A172 (cell line): Measurements from ENCODE around the gene CHIT1. TPM values are rescaled to one million over a fixed set of nuclear protein-coding genes. Genes with fewer than 3 reads are reported as not detected.
A peak's percentile ranks its signal among the peaks of the same experiment; 100 is the strongest.
"Not testable (repeated sequence)": the region's sequence is repeated elsewhere in the genome, so short reads cannot be mapped to it uniquely, and the experiment has no call there.

Experiments
- DNase-seq: peaks from one replicate; pipeline ENCODE4 v3.0.0-alpha.2; 2015; ENCODE audit warnings: low spot score
- total RNA-seq: library from RNA; depleted of rRNA; stranded (reverse); fragments of >200 nt; shearing (Covaris generic); gene quantifications from 2 replicates; pipeline ENCODE4 v1.2.3, GENCODE V29; 2014; rRNA removed

The CHIT1 gene
- 0.14 TPM in 1 of 2 replicates, not detected in the other for total RNA-seq

DNA sequence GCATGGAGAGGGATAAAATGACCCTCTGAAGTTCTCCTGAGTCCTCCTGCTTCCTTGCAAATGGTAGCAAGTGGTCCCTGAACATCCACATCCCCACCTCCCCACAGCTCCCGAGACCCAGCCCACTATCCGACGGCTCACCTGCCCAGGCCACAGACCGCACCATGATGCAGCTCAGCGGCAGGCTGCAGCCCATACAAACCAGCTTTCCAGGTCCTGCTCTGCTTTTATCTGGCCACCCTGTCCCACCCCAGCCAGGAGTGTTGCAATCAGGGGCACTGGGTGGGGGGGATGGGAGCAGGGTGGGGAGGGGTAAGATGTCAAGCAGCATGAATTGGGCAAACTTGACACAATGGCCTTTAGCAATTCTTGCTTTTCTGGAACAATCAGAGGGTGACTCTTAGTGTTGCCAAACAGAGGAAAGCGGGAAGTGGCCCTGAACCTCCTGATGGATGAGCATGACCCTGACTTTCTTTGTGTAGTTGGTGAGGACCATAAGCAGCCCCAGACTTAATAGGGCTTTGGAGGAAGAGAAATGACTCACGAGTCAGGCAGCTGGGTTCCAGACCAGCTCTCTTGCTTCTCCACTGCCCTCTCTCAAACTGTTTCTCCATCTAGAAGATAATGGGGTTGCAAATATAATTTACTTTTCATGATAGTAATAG lies at the start of gene CHIT1:
Gene CHIT1 (minus strand): TSS at position 203 of the 665 bp plus-strand sequence. CDS start 37 bp downstream, at position 166.
- no peak for DNase-seq

DNA sequence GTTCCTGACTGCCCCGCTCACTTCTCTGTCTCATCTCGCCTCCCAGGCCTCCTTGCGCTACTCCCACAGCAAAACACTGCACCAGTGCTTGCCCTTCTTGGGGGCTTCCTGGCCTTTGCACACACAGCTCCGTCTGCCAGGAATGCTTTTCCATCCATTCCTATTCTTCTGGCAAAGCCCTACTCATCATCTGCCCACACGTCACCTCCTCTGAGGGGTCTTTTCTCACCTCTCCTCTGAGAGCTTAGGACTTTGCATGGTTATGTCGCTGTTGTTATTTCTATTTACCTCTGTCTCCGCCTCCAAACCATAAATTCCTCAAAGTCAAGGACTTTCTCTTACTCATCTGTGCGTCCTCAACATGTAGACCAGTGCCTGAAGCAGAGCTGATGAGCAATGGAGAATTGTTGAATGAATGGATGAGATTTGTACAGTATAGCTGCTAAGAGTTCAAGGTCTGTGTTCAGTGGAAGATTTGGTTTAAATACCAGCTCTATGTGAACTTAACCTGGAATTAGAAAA lies 49.5 kb upstream of the CHIT1 start:
- DNase-seq: no peak

DNA sequence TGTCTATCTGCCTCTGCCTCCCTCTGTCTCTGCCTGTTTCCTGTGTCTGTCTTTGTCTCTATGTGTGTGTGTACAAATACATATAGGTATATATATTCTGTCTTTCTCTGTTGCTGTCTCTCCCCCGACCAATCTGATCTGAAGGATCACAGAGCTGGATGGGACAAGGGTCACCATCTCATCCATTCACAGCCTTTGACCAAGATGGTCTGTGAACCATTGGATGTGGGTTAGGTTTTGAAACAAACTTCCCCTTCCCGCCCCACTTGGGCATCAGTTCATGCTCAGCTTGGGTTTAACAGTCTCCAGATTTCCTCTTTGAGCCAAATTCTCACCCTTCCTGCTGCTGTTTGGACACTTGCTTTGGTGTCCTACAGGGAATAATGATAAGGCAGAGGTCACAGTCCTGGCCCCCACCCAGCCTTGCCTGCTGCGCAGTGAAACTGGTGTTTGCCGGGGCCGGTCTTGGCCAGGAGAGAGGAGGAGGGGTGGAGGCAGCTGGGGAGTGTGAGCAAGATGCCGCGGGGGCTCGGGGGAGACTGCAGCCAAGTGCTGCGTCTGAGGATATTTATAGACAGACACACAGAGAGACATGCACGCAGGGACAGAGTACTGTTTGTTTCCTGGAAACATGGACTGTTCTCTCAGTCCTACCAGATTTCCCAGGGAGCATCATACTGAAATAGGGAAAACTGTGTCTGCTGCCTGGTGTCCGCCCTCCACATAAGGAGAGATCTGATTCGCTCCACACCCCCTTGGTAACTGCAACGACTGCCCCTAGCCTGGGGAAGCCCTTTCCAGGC lies 48.8 kb upstream of the CHIT1 start:
- no peak for DNase-seq

DNA sequence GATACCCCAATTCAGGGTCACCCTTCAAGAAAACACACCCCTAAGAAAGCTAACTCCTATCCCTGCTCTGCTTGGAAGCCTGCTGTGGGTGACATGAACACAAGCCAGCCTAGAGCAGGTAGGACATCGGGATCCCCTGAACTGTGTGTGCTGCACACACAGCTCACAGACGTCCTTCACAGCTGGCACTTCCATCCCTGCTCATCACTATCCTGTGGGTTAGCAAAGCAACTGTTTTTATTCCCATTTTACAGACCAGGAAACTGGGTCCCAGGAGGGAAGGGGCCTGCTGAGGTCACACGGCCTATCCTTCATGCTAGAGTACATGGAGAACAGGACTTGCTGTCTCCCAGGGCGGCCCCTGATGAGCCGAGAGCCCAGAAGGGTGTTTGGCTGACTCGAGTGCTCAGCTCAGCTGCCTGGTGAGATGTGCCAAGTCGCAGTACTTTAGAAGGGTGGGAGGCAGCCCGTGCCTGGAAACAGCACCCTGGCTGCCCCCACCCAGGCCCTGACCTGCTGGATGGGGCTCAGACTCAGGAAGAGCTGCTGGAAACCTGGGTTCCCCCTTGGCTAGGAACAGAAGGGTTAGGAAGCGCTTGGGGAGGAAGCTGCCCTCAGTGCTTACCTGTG lies 47.6 kb upstream of the CHIT1 start:
- no peak for DNase-seq

DNA sequence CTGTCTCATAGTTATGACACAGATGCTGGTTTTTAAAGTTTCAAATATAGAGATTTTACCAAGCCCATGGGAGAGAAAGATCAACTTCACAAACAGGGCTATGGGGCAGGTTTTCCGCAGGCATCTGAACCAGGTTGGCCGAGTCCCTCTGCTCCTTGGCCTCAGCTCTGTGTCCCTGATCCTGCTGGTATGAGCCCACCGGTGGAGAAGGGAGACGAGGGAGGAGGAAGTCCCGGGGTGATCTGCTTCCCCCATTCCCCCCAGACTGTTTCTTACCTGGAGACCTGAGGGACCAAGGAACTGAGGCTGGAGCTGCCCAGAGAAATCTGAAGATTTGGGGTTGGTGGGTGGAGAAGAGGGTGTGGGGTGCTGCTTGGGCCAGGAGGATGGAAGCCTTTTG lies 46.9 kb upstream of the CHIT1 start:
- no peak for DNase-seq

DNA sequence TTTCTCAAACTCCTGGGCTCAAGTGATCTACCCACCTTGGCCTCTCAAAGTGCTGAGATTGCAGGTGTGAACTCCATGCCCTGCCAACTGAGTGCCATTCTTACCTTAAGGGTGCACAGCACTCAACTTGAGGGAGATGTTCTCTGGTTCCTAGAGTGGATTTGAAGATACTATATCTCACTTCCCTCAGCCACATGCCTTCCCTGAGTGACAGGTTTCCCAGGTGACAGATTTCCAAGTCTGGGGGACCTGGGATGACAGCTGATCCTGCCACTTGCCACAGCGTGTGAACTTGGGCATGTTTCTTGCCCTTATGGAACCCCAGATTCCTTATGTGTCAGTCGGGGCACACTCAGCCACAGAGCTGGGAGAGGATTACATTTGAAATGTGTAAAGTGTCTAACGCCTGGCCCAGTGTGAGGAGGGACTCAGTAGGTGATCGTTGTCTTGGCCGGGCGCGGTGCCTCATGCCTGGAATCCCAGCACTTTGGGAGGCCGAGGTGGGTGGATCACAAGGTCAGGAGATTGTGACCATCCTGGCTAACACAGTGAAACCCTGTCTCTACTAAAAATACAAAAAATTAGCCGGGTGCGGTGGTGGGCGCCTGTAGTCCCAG lies 46.3 kb upstream of the CHIT1 start:
- no peak for DNase-seq

DNA sequence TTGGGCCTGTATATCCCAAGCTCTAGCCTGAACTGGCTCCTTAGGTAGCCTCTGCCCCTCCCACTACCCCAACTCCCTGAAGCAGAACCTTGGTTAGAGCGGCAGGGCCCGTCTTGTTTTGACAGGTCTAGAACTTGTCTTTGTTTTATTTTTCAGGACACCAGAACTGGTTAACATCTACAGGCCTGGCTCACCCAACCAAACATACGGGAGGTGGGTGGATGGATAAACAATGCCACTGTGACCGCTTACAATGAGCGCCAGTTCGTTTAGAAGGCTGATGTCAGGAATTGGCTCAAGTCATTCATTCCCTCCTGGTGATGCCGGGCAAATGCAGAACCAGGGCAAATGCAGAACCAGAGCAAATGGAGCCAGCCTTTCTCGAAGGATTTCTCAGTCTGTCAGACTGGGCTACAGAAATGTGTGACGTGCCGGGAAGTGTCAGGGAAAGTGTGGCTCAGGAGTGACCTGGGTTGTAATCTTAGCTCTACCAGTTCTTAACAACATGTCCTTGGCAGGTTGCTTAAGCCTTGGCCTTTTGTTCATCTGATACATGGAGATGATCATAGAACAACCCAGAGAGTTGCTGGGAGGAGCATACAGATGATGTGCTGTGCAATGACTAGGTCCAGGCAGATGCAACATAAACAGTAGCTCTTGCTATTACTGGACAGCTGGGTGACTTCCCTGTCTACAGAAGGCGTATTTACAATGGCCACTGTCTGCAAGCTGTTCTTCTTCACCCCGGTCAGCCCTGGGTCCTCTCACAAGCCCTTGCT lies 45.3 kb upstream of the CHIT1 start:
- DNase-seq: no peak

DNA sequence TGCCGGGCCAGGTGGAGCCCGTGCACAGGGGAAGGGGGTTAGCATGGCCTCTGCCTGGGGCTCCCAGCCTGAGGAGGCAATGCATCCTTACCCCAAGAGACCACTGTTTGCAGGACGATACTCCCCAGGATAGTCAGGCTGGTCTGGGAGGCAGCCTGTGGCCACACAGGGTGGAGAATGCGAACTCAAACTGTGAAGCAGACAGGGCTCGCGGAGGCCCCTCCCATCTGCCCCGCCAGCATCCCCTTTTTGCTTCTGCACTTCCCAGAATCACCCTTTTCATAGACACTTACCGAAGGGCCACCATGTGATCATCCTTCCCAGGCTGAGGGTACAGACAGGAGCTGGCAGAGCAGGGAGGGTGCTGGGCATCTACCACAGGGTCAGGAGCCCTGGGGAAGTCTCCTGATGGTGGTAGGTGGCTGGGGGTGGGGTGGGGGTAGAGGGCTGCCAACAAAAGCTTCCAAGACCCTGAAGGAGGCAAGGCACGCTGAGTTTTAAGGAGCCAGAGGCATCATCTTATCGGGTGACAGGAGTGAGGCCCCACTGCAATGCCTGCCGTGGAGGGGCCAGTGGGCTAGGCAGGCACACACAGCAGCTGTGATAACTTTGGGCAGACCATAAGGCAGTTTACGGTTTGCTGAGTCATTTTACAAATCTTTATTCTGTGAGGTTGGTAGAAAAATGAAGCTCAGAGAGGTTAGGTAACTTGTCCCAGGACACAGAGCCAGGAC lies 44.6 kb upstream of the CHIT1 start:
- DNase-seq: no peak

DNA sequence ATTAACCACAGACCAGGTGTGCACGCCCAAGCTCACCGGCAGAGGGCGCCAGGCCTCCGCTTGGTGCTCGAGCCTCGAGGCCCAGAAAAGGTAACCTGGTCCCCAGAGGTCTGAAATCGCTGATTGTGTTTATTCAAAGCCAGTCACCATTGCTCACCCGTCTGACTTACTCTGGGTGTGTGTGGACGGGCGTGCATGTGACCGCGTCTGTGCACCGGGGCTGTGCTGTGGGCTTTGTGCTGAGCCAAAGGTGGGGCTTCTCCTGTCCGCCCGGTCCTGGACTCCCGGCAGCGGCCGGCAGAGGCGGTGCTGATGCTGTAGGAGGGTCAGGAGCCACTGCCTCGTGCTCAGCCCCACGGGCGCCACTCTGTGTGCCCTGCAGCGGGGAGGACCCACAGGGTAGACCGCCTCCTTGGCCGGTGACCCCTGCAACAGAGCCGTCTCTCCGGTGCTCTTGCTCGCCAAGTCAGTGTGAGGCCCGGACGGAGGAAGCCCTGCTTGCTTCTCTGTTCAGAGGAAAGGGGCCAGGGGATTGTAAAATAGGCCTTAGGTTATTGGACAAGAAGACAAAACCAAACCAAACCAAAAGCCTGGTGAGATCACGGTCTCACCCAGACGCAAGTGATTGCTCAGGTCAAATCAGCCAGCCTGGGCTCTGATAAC lies 43.9 kb upstream of the CHIT1 start:
- DNase-seq: peak; percentile 86

DNA sequence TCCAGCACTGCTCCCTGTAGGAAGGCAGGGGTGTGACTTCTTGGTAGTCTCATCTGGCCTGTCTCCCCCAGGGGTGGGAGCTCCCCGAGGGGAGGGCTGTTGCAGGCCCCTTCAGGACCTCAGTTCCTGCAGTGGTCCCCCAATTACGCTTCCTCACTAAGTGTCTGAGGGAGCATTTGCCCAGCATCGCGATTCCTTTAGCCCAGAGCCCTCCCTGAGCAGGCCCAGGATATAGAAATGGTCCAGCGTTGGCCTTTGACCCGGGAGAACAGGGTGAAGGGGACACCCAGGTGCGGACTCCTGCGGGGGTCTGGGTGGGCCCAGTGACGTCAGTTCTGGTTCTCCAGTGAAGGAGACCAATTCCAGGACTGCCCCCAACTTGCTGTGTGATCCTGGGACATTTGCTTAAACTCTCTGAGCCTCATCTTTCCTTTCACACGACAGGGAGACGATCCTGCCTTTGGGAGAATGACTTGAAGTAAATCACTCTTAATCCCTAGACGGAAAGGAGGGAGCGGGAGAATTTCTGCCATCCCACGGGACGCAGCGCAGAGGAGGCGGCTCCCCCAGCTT lies 43.2 kb upstream of the CHIT1 start:
- DNase-seq: no peak

DNA sequence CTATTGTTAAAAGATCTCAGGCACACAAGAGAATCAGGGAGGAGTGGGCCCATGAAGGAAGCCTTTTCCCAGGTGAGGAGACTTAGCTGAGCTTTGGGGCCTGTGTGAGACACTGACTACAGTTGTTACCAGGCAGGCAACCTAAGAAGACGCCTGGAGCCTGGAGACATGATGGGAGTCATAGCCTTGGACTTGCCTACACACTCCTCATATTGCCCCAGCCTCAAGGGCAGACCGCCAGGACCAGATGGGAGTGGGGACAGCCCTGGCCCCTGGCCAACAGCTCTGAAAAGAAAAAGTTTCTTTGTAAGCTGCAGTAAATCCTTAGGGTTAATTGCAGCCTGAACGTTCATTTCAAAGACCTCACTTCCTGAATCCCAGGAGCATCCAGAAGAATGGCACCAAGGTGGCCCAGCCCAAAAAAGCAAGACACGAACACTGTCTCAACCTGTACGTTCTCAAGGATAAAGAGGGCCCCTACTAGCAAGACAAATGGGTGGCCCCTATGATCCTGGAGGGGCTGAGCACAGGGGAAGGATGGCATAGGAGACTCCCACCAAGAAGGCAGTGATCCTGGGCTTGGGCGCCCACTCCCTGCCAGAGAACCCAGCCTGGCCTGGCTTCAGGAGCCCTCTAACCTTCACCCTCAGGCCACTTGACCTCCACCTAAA lies 42.6 kb upstream of the CHIT1 start:
- no peak for DNase-seq

DNA sequence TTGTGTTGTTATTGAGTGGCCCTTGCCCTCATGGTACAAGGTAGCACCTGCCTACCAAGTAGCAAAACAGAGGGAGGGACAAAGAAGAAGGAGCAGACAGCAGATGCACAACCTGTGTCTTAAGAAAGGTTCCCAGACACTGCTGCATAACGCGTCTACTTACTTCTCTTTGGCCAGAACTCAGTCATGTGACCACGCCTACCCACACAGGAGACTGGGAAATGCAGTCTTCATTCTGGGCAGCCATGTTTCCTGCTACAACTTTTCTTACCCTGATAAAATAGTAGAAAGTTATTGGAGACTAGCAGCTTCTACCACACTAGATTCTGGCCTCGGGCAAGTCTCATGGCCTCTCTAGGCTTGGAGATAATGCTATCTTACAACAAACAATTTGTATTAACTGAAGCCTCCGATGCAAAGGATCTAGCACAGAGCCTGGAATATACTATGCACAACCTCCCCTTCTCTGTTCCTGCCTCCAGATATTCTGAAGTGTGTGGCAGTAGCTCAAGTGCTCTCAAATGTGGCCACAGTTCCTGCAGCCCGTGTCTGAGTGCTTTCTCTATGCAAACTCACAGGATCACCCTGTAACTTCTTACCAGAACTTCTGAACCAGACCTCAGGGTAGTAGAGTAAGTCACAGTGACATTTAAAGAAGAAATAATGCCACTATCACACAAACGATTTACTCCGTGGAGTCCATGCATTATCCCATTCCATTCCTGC lies 41.7 kb upstream of the CHIT1 start:
- DNase-seq: peak; percentile 62

DNA sequence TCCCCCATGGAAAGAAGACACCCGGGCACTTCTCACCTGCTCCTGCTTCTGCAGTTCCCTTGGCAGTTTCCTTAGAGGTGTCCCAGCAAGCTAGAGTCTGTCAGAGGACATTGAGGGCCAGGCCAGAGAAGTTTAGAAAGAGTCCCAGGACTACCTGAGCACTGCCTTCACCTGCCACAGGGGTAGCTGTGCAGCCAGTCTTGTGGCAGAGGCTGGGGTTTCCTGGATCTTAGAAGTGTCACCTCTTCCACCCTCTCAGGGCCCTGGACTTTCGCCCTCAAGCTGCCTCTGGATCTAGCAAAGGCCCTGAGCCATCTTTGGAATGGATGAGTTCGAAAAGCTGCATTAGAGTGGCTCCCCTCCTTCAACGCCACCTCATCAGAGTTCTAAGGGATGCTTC lies 41.0 kb upstream of the CHIT1 start:
- no peak for DNase-seq

DNA sequence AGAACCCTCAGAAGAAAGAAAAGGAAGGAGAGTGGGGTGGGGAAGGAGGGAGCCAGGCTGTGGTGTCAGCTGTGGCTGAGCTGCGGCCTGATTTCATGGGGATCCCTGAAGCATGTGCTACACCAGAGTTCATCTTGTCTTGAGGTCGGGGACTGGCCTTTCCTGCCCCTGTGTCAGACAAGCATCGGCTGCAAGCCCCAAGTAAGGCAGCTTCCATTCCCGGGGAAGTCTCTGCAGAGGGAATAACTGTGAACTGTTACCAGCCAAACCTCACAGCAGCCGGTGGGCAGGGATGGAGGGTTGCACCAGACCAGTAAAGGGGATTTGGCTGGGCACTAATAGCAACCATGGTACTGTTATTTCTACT lies 40.2 kb upstream of the CHIT1 start:
- DNase-seq: no peak

DNA sequence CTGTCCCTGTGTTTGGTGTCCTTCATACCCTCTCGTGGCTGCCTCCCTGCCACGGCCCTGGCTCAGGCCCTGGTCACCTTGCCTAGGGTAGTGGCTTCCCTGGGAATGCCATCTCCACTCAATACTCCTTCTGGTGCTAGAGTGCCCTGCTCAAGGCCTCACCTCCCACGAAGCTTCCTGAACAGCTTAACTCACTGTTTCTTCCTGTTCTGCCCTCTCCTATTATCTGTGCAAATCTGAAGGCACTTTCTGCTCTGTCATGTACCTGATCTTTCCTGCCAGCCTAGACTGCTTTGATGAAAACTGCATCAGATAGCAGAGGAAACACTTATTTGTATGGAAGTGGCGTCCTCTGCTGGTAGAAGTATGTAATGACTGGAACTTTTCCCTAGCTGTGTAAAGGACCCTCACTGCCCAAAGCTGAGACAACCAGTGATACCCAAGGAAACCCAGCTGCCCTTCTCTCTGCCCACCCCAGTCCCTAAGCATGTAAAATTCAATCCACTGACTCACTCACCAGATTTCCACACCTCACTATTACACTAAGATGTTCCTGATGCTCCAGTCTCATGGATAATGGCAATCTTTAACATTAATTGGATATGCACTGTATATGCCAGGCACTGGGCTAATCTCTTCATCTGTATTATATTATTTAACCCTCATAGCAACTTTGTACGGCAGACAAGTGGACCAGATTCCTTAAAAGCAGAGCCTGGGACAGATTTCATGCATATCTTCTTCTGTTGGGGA lies 39.6 kb upstream of the CHIT1 start:
- DNase-seq: peak; percentile 77

DNA sequence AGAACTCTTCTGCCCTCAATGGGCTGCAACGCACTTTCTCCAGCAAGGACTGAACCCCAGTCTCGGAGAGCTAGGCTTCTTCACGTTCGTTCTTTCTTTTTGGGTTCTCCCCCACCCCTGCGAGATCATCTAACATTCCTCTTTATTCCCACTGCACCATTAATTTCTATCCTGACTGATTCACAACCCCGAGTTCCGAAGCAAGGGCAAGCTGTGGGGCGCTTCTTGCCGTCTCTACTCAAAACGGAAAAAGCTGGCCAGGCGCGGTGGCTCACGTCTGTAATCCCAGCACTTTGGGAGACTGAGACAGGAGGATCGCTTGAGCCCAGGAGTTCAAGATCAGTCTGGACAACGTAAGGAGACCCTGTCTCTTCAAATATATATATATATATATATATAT lies 38.4 kb upstream of the CHIT1 start:
- no peak for DNase-seq

DNA sequence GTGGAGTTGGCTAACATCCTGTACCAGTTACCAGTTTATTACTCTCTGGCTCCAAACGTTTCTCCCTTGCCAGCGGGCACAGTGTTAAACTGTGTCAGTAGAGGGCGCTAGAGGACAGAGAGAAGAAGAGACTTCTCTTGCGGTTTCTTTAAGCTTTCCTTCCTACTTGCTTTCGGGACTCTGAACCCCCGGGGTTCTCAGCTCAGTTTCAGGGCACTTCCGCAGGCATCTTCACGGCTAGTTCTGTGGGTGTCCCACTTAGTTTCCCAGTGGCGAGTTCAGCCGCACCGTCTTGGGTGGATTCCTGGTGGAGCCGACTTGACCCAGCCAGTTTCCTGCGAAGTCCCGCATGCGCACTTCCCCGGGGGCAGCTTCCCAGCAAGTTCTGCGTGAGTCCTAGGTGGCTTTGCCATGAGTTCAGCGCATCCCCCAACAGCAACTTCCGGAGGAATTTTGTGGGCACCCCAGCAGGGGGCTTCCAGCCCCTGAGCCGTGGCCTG lies 37.9 kb upstream of the CHIT1 start:
- peak; percentile 91 for DNase-seq

DNA sequence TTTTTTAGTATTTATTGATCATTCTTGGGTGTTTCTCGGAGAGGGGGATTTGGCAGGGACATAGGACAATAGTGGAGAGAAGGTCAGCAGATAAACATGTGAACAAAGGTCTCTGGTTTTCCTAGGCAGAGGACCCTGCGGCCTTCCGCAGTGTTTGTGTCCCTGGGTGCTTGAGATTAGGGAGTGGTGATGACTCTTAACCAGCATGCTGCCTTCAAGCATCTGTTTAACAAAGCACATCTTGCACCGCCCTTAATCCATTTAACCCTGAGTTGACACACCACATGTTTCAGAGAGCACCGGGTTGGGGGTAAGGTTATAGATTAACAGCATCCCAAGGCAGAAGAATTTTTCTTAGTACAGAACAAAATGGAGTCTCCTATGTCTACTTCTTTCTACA lies 36.7 kb upstream of the CHIT1 start:
- DNase-seq: not testable (repeated sequence)
